Measurements from ENCODE around the gene COL27A1.

DNA sequence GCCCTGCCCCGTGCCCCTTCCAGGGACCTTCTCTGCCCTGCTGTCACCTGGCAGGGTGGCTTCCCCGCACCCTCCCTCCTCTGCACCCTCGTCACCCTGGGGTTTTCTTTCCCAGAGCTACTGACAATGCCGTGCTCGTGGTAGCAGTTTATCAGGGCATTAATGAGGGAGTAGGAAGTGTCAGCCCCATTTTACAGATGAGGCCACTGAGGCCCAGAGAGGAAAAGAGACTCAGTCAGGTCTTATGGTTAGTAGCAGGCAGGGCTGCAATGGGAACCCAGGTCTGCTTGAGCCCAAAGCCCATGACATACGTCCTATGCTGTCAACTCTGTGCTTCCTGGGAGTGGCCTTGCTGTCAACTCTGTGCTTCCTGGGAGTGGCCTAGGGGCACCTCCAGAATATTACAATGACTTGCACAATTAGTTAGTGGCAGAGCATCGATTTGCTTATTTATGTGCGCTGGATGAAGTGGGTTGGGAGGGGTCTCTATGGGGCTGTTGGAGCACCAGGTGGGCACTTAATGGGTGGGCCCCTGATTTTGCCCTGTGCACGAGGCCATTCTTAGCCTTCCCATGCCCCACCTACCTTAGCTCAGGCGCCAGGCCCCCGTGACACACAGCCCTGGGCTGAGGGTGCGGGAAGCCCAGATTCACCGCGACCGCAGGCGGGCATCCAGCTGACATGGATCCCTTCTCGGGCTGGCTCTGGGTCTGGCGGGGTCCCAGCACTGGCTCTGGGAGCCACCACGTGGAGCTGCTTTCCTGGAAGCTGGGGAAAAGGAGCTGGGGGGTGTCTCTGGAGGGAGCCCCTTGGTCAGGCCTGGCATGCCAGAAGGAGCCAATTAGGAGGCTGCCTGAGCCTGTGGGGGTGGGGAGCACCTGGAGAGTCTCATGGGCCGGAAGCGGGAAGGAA is 85.6 kb downstream of the COL27A1 start:
- TF ChIP-seq, protein P1, sequence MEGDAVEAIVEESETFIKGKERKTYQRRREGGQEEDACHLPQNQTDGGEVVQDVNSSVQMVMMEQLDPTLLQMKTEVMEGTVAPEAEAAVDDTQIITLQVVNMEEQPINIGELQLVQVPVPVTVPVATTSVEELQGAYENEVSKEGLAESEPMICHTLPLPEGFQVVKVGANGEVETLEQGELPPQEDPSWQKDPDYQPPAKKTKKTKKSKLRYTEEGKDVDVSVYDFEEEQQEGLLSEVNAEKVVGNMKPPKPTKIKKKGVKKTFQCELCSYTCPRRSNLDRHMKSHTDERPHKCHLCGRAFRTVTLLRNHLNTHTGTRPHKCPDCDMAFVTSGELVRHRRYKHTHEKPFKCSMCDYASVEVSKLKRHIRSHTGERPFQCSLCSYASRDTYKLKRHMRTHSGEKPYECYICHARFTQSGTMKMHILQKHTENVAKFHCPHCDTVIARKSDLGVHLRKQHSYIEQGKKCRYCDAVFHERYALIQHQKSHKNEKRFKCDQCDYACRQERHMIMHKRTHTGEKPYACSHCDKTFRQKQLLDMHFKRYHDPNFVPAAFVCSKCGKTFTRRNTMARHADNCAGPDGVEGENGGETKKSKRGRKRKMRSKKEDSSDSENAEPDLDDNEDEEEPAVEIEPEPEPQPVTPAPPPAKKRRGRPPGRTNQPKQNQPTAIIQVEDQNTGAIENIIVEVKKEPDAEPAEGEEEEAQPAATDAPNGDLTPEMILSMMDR (IDR thresholded peaks at IDR 0.05), result no peak
- TF ChIP-seq POLR2AphosphoS5 (IDR thresholded peaks at IDR 0.05), result no peak

Data from transverse colon (tissue), 4 donors.